ENCODE results near the gene GYG2. TPM values are rescaled to one million over a fixed set of nuclear protein-coding genes. Genes with fewer than 3 reads are reported as not detected.
"Not testable (repeated sequence)": the region's sequence is repeated elsewhere in the genome, so short reads cannot be mapped to it uniquely, and the experiment has no call there.

GYG2 gene
- total and polyA plus RNA-seq, 2 donors (not counting 3 experiments of a cell fraction or from before 2014, with no cell fraction given) = 0.12 to 0.22 TPM

- H4K20me1 ChIP-seq (replicated peaks; ENCODE audit: control insufficient read depth, extremely low read depth, insufficient read depth, low read length) = no peaks in the 10 kb centered on the region
These were observed 29.4 kb upstream of the GYG2 start for GRCh38 chrX:2799369-2799768.

GRCh38 chrX:2799980-2800379, 28.8 kb upstream of the GYG2 start:
- CTCF ChIA-PET; POLR2A ChIA-PET; BruUV-seq (replicated peaks): not testable (repeated sequence)

More at GRCh38 chrX:2799369-2799768, 29.4 kb upstream of the GYG2 start:
- BruUV-seq (replicated peaks) = no TSS peak
- Histone ChIP-seq H3K36me3 (ENCODE audit: control insufficient read depth in 2 of 2, extremely low read depth in 1 of 2, insufficient read depth in 2 of 2, low read length in 2 of 2) (no peaks in the 10 kb centered on the region), H2AFZ (ENCODE audit: low read depth, low read length) (no peak overlapping the region), H3K9me1 (replicated peaks; ENCODE audit: control insufficient read depth, extremely low read depth, insufficient read depth, low read length) (no peaks in the 10 kb centered on the region), H3K79me2 (ENCODE audit: control insufficient read depth, insufficient read depth, low read length) (no peaks in the 10 kb centered on the region), H3K27ac (ENCODE audit: insufficient read depth, low read depth, low read length) (no peak overlapping the region), H3K9me3 (replicated peaks; ENCODE audit: control insufficient read depth, insufficient read depth, low read length) (no peaks in the 10 kb centered on the region), H3K9ac (replicated peaks; ENCODE audit: extremely low read depth, insufficient read depth, low read length) (no peak overlapping the region), H3K4me2 (ENCODE audit: insufficient read depth, low read length) (no peak overlapping the region), H3K4me3 (replicated peaks in 1 of 3; ENCODE audit: insufficient read depth in 1 of 3, low read depth in 1 of 3, low read length in 3 of 3) (no peak overlapping the region), H3K4me1 (ENCODE audit: control insufficient read depth, extremely low read depth, insufficient read depth, low read length) (no peaks in the 10 kb centered on the region), H3K27me3 (ENCODE audit: control insufficient read depth in 2 of 2, insufficient read depth in 2 of 2, low read length in 2 of 2) (no peaks in the 10 kb centered on the region)
- ChIA-PET POLR2A (no interaction called here), CTCF (no interaction called here)
- TF ChIP-seq MAX (IDR thresholded peaks at IDR 0.05; ENCODE audit: insufficient read depth, insufficient read length) (no peak), MYC (IDR thresholded peaks at IDR 0.05; ENCODE audit: low read depth, low read length) (no peak), GATA2 (IDR thresholded peaks at IDR 0.05; ENCODE audit: insufficient read depth, insufficient read length, low read depth, low read length) (no peak), POLR2AphosphoS5 (IDR thresholded peaks at IDR 0.05; ENCODE audit: insufficient read depth, low read depth, low read length) (no peak), JUN (IDR thresholded peaks at IDR 0.05; ENCODE audit: borderline replicate concordance, insufficient read depth, insufficient read length, low read depth) (no peak), POLR2A (IDR thresholded peaks at IDR 0.05; ENCODE audit: low read depth, low read length) (no peak), EZH2 (IDR thresholded peaks at IDR 0.05; ENCODE audit: borderline replicate concordance, low read depth, low read length, severe bottlenecking) (no peak), FOS (IDR thresholded peaks at IDR 0.05; ENCODE audit: borderline replicate concordance, insufficient read depth, low read length) (no peak), CTCF (IDR thresholded peaks at IDR 0.05; ENCODE audit: extremely low read depth in 1 of 2, insufficient read depth in 1 of 2, low read depth in 1 of 2, low read length in 2 of 2) (no peak)
- DNase-seq (ENCODE audit: low read depth, low spot score) = no peak
- no peak for FAIRE-seq
- intact Hi-C loops (cut with micrococcal nuclease) = no loop called here
- dilution Hi-C loops (cut with MboI; ENCODE audit: extremely low pct_ligation_motif_present, low sequenced_read_pairs) = no loop called here

More at GRCh38 chrX:2799980-2800379, 28.8 kb upstream of the GYG2 start:
- H3K79me2 ChIP-seq (ENCODE audit: control insufficient read depth, insufficient read depth, low read length); H2AFZ ChIP-seq (ENCODE audit: low read depth, low read length); FAIRE-seq; H3K4me3 ChIP-seq (replicated peaks in 1 of 3; ENCODE audit: insufficient read depth in 1 of 3, low read depth in 1 of 3, low read length in 3 of 3); H3K9ac ChIP-seq (replicated peaks; ENCODE audit: extremely low read depth, insufficient read depth, low read length); DNase-seq (ENCODE audit: low read depth, low spot score); H3K27me3 ChIP-seq (ENCODE audit: control insufficient read depth in 2 of 2, insufficient read depth in 2 of 2, low read length in 2 of 2); H3K9me3 ChIP-seq (replicated peaks; ENCODE audit: control insufficient read depth, insufficient read depth, low read length); H3K27ac ChIP-seq (ENCODE audit: insufficient read depth, low read depth, low read length); H4K20me1 ChIP-seq (replicated peaks; ENCODE audit: control insufficient read depth, extremely low read depth, insufficient read depth, low read length); H3K4me1 ChIP-seq (ENCODE audit: control insufficient read depth, extremely low read depth, insufficient read depth, low read length); intact Hi-C loops (cut with micrococcal nuclease); H3K9me1 ChIP-seq (replicated peaks; ENCODE audit: control insufficient read depth, extremely low read depth, insufficient read depth, low read length); H3K4me2 ChIP-seq (ENCODE audit: insufficient read depth, low read length); dilution Hi-C loops (cut with MboI; ENCODE audit: extremely low pct_ligation_motif_present, low sequenced_read_pairs); H3K36me3 ChIP-seq (ENCODE audit: control insufficient read depth in 2 of 2, extremely low read depth in 1 of 2, insufficient read depth in 2 of 2, low read length in 2 of 2): not testable (repeated sequence)
